ENCODE results near the gene IPO4. TPM values are rescaled to one million over a fixed set of nuclear protein-coding genes. Genes with fewer than 3 reads are reported as not detected.

IPO4 gene
- total RNA-seq, 2 donors from 2014 or later: 34.0 to 78.7 TPM

DNA sequence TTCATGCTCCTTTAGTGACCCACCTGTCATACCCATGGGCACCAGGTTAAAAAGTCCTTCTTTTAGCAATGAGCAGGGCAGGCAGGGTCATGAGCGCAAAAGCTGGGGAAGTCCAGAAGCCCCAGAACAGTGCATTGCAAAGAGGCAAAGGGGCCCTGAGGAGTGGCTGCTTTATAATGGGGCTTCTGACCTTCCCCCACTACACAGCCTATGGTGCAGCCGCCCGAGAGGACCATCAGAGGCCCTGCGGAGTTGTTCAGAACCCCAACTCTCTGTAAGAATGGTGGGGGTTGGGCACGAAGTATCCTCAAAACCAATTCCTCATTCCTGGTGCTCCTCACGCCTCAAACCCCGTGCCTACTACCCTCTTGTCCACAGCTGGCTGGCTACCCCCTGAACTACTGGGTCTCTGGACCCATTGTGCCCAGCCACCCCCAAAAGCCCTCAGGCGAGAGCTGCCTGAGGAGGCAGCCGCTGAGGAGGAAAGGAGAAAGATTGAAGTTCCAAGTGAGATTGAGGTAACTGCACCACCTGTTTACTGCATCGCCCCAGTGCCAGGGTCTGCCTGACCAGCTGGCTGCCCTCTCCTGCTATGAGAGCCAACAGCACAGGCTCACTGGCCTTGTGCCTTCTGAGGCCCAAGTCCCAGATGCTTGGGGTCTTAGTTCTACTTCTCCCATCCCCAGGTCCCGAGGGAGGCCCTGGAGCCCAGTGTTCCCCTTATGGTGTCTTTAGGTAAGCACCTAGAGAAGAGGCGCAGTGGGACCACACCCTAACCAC is 10.0 kb downstream of the IPO4 start:
- no peak for ATAC-seq (replicated peaks)
- peaks cover 90% of the 10 kb centered on the region for H3K36me3 Mint-ChIP-seq (ENCODE audit: low read depth)
- peak overlapping the region; percentile 5 for H3K27ac Mint-ChIP-seq
- no peaks in the 10 kb centered on the region for H3K4me1 Mint-ChIP-seq
- H3K9me3 Mint-ChIP-seq: no peaks in the 10 kb centered on the region
- no peaks in the 10 kb centered on the region for H3K27me3 Mint-ChIP-seq
- H3K4me3 Mint-ChIP-seq: no peak overlapping the region

DNA sequence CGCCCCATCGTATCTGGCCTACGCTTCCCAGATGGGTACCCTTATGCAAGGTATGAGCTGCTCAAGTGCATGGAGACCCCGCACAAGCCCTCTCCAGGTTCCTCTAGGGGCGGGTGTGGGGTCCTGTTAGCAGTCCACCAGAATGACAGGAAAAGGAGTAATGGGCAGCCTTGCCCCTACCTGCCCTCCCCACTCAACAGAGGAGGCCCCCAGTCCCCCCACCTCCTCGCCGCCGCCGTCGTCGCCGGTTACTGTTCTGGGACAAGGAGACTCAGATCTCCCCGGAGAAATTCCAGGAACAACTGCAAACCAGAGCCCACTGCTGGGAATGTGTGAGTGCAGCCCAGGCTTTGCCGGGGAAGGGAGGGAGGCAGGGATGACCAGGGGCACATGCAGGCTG is 10.7 kb downstream of the IPO4 start:
- Mint-ChIP-seq H3K27me3 (no peaks in the 10 kb centered on the region), H3K4me1 (no peaks in the 10 kb centered on the region), H3K27ac (no peak overlapping the region), H3K4me3 (no peak overlapping the region), H3K9me3 (no peaks in the 10 kb centered on the region), H3K36me3 (ENCODE audit: low read depth) (peaks cover 90% of the 10 kb centered on the region)
- ATAC-seq (replicated peaks): no peak

DNA sequence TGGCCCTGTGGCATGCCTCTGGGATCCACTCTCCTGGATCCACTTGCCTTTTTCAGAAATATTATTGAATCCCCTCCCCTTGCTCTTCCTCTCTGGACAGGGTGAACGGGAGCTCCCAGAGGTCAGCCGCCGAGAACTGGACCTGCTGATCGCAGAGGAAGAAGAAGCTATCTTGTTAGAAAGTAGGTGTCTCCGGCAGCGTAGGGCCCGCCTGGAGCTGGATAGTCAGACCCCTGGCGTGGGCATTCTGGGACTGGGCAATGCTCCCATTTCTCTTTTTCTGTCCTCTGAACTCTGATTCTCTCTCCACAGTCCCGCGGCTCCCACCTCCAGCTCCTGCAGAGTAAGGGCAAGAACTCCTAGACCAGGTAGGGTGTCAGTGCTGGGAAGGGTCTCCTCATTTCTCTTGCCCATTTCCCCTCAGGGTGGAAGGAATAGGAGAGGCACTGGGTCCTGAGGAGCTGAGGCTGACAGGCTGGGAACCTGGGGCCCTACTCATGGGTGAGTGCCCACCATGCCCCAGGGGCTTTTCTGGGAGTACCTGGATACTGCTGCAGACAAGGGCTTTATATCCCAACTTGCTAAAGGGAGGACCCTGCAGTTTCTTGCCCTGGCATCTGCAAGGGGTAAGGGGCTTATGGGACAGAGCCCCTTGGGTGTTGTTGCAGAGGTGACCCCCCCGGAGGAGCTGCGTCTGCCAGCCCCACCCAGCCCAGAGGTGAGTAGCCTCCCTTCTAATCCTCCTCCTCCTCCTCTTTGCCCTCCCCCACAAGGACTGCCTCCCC is 11.4 kb downstream of the IPO4 start:
- ATAC-seq (replicated peaks): no peak
- Mint-ChIP-seq H3K4me3 (no peak overlapping the region), H3K27me3 (no peaks in the 10 kb centered on the region), H3K36me3 (ENCODE audit: low read depth) (peaks cover 87% of the 10 kb centered on the region), H3K4me1 (no peaks in the 10 kb centered on the region), H3K9me3 (no peaks in the 10 kb centered on the region), H3K27ac (peak overlapping the region; percentile 59)

DNA sequence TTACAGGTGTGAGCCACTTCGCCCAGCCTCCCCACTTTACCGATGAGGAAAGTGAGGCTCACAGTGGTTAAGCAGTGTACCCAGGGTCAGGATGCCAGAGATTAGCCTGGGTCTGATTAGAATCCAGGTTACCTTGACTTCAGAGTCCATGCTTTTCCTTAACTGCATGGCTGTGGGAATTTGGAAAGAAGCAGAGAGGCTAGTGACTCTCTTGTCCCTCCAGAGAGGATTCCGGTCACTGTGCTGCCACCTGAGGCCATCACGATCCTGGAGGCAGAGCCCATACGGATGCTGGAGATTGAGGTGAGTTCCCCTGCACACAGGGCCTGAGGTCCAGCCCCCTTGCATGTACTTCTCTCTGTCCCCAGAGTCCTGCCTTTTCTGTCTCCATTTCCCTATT is 12.0 kb downstream of the IPO4 start:
- no peak overlapping the region for H3K4me3 Mint-ChIP-seq
- H3K4me1 Mint-ChIP-seq: no peaks in the 10 kb centered on the region
- H3K36me3 Mint-ChIP-seq (ENCODE audit: low read depth): peaks cover 88% of the 10 kb centered on the region
- no peaks in the 10 kb centered on the region for H3K27me3 Mint-ChIP-seq
- no peaks in the 10 kb centered on the region for H3K9me3 Mint-ChIP-seq
- H3K27ac Mint-ChIP-seq: peak overlapping the region; percentile 59
- no peak for ATAC-seq (replicated peaks)

DNA sequence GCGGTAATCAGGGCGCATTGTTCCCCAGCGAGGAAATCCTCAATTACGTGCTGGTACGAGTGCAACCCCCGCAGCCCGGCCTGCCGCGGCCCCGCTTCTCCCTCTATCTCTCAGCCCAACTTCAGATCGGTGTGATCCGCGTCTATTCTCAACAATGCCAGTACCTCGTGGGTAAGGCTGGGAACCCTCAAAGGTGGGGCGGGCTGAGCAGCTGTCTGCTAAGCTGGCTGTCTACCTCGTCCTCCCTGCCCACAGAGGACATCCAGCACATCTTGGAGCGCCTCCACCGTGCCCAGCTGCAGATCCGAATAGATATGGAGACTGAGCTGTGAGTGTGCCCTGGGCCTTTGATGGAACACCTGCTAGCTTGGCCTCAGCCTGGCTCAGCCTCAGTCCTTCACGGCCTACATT is 15.7 kb downstream of the IPO4 start:
- H3K9me3 Mint-ChIP-seq: no peaks in the 10 kb centered on the region
- no peaks in the 10 kb centered on the region for H3K27me3 Mint-ChIP-seq
- ATAC-seq (replicated peaks): no peak
- H3K27ac Mint-ChIP-seq: peak overlapping the region; percentile 25
- H3K4me3 Mint-ChIP-seq: peak overlapping the region; percentile 25
- H3K36me3 Mint-ChIP-seq (ENCODE audit: low read depth): peaks cover 84% of the 10 kb centered on the region
- peaks cover 6% of the 10 kb centered on the region for H3K4me1 Mint-ChIP-seq

DNA sequence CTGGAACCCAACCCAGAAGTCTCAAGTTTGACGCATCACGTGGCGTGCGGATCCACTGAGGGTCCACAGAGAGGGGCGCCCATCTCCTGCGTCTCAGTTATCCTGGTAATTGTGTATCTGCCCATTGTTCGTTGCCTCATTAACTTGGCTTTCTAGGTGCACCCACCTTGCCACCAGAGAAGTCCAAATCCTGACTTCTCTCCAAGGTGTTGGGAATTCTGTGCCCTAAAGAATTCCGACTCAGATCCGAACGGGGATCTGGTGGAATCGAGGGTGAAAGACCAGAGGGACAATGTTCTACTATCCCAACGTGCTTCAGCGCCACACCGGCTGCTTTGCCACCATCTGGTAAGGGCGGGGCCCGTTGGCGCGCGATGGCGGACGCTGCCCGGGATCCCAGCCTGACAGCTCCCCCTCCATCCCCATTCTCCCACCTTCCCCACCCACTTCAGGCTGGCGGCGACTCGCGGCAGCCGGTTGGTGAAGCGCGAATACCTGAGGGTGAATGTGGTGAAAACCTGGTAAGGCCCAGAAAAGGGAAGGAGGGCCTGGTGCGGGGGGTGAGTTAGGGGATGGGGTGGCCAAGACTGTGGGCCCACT is 16.3 kb downstream of the IPO4 start:
- Mint-ChIP-seq H3K9me3 (no peaks in the 10 kb centered on the region), H3K27ac (no peak overlapping the region), H3K4me1 (peaks cover 9% of the 10 kb centered on the region), H3K36me3 (ENCODE audit: low read depth) (peaks cover 84% of the 10 kb centered on the region), H3K4me3 (peak overlapping the region; percentile 74), H3K27me3 (no peaks in the 10 kb centered on the region)
- no peak for ATAC-seq (replicated peaks)

DNA sequence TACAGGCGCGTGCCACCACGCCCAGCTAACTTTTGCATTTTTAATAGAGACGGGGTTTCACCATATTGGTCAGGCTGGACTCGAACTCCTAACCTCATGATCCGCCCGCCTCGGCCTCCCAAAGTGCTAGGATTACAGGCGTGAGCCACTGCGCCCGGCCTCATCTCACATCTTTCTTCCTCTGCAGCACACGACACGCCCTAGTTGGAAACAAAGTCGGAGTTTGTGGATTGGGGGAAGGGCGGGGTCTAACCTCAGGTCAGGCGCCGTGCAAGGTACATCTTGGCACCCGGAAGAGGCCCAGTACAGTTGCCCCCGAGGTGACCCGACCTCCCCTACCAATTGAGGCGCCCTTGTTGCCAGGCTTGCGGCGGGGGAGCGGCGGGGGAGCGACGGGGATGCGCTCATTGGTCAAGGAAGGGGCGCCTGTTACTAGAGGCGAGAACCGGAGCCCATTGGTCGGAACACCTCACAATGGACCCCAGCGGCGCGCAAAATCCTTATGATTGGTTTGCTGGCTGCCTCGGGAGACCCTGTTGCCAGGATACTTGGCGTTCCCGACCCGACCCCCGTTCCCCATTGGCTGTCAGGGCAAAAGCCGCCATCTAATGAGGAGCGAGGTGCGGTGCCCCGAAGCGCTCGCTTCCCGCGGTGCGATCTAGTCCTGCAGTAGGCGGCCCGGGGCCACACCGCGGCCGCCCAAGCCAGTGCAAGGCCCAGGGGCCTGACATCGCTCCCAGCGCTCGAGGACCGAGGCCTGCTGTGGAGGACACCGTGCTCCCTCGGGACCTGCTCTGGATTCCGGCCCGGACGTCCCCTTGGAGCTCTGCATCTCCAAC is 17.0 kb downstream of the IPO4 start, which contains the start of gene REC8:
REC8 (plus strand) TSS at position 659 of the 839 bp plus-strand sequence. CDS start 473 bp downstream, outside the sequence.
- peak within 1 kb of the TSS; percentile 86 for H3K27ac Mint-ChIP-seq
- no peaks in the 10 kb centered on the region for H3K9me3 Mint-ChIP-seq
- H3K4me1 Mint-ChIP-seq: peaks cover 10% of the 10 kb centered on the region

DNA sequence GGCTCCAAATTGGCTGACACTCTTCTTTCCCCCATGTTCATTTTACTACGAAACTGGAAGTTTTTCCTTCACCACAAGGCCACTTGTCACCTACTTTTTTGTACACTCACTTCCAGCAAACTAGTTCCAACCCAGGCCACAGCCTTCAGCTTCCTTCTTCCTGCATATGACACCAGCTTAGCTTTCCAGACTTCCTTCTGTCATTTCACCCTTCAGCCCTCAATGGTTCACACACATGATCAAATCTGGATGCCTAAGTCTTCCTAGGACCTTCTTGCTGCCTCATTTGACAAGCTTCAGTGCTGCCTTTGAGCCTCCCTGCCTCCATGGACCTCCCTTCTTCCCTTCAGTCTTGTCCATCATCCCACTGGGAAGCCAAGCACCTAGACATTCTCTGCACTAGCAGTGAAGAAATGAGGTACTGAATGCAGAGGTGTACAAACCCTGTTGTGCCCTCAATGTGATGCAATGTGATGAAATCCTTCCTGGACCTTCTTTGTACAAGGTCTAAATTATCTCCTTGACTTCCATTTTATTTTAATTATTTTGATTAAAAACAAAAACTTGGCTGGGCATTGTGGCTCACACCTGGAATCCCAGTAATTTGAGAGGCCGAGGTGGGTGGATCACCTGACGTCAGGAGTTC is 21.0 kb downstream of the IPO4 start:
- ATAC-seq (replicated peaks): no peak
- Mint-ChIP-seq H3K27me3 (no peaks in the 10 kb centered on the region), H3K9me3 (no peaks in the 10 kb centered on the region), H3K4me3 (no peak overlapping the region), H3K27ac (peak overlapping the region; percentile 32), H3K4me1 (peaks cover 23% of the 10 kb centered on the region), H3K36me3 (ENCODE audit: low read depth) (peaks cover 86% of the 10 kb centered on the region)

More for the DNA sequence above, 17.0 kb downstream of the IPO4 start, which contains the start of gene REC8:
- ATAC-seq (replicated peaks): peak; percentile 70
- no peaks in the 10 kb centered on the region for H3K27me3 Mint-ChIP-seq
- H3K36me3 Mint-ChIP-seq (ENCODE audit: low read depth): peaks cover 84% of the 10 kb centered on the region
- H3K4me3 Mint-ChIP-seq: peak within 1 kb of the TSS; percentile 74

DNA sequence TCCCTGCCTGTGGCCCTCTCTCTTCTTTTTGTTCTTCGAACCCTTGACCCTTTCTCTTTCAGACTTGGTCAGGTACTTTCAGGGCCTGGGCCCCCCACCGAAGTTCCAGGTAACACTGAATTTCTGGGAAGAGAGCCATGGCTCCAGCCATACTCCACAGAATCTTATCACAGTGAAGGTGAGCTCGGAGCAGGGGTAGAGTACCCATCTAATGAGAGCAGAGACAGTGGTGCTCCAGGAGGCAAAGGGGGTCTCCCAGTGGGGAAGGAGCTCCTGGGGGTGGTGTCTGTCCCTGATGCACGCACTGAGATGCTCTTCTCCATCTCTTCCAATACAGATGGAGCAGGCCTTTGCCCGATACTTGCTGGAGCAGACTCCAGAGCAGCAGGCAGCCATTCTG is 22.8 kb downstream of the IPO4 start:
- ATAC-seq (replicated peaks): no peak
- Mint-ChIP-seq H3K27me3 (no peaks in the 10 kb centered on the region), H3K27ac (no peak overlapping the region), H3K4me3 (no peak overlapping the region), H3K36me3 (ENCODE audit: low read depth) (peaks cover 91% of the 10 kb centered on the region), H3K4me1 (peaks cover 33% of the 10 kb centered on the region), H3K9me3 (no peaks in the 10 kb centered on the region)

DNA sequence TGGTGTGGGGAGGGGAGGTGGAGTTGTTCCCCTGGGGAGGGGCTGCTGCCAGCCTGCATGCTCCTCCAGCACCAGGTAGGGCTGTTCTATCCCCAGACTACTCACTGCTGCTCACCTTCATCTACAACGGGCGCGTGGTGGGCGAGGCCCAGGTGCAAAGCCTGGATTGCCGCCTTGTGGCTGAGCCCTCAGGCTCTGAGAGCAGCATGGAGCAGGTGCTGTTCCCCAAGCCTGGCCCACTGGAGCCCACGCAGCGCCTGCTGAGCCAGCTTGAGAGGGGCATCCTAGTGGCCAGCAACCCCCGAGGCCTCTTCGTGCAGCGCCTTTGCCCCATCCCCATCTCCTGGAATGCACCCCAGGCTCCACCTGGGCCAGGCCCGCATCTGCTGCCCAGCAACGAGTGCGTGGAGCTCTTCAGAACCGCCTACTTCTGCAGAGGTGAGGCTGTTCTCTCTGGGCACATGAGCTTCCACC is 24.1 kb downstream of the IPO4 start:
- Mint-ChIP-seq H3K4me1 (peaks cover 33% of the 10 kb centered on the region), H3K27me3 (no peaks in the 10 kb centered on the region), H3K4me3 (peak overlapping the region; percentile 36), H3K36me3 (ENCODE audit: low read depth) (peaks cover 94% of the 10 kb centered on the region), H3K9me3 (no peaks in the 10 kb centered on the region), H3K27ac (peak overlapping the region; percentile 78)
- no peak for ATAC-seq (replicated peaks)

DNA sequence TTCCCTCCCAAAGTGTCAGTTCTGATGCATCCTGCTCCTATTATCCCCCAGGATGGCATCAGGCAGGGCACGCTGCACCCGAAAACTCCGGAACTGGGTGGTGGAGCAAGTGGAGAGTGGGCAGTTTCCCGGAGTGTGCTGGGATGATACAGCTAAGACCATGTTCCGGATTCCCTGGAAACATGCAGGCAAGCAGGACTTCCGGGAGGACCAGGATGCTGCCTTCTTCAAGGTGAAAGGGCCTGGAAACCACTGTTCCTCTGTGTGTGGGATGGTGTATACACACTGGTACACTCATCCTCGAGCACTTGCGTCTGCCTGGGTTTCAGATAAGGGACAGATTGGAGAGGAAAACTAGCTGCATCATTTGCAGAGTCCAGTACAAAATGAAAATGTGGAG is 26.5 kb downstream of the IPO4 start:
- H3K27ac Mint-ChIP-seq: peak overlapping the region; percentile 99
- peaks cover 24% of the 10 kb centered on the region for H3K4me1 Mint-ChIP-seq
- peaks cover 100% of the 10 kb centered on the region for H3K36me3 Mint-ChIP-seq (ENCODE audit: low read depth)
- peak; percentile 39 for ATAC-seq (replicated peaks)
- no peaks in the 10 kb centered on the region for H3K27me3 Mint-ChIP-seq
- peak overlapping the region; percentile 98 for H3K4me3 Mint-ChIP-seq
- H3K9me3 Mint-ChIP-seq: no peaks in the 10 kb centered on the region

DNA sequence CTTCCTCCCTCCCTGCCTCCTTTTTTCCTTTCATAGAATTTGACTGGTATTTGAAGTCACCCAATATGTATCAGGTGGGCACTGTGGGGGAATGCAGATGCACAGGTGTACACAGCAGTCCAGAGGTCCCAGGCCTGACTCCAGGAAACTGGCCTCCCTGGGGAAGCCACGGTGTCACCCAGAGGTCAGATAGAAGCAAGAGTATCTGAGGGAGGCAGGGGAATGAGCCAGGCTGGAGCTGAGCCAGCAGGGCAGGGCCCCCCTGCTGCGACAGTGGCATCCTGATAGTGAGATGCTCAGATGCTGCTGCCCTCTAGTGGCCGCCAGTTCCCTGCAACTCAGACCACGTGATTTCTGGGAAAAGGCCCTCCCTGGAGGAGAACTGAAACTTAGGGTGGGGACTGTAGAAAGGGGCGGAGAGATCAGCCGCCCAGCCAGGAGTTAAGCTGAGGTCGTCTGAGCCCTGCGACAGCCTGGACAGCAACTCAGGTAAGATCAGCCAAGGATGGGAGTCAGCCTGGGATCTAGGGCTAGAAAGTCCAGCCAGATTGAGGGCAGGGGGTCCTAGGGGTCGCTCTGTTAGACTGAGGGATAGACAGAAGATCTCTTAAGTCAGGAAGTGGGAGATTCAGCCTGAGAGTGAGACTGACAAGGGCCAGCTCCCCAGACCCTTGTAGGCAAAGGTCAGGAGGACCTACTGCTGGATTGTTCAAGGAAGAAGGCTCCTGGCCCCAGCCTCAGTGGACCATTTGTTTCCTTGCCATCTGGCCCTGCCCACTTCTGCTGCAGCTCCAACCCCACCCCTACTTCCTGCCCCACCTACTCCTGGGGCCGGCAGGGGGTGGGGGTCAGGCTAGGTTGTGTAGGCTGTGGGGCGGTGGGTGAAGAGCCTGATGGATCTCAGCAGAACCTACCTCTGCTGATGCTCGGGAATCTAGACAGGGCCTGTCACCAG is 27.5 kb downstream of the IPO4 start, which contains the start of gene IRF9:
IRF9 (plus strand) TSS at position 416 of the 955 bp plus-strand sequence. CDS start 880 bp downstream, outside the sequence.
- Mint-ChIP-seq H3K27ac (peak within 1 kb of the TSS; percentile 99), H3K4me3 (peak within 1 kb of the TSS; percentile 98), H3K4me1 (peaks cover 24% of the 10 kb centered on the region), H3K36me3 (ENCODE audit: low read depth) (peaks cover 100% of the 10 kb centered on the region), H3K27me3 (no peaks in the 10 kb centered on the region), H3K9me3 (no peaks in the 10 kb centered on the region)
- ATAC-seq (replicated peaks): peak; percentile 92

Data from activated T-helper 17 cell treated with anti-CD3 and anti-CD28 coated beads, Interleukin-2, amount 50 U/mL, for 72 hours (primary cell).